Measurements from ENCODE around the gene AK2. TPM values are rescaled to one million over a fixed set of nuclear protein-coding genes. Genes with fewer than 3 reads are reported as not detected.

Gene AK2
- total RNA-seq, 1 experiment from 2014 or later = 159 TPM

- H3K27me3 Mint-ChIP-seq (ENCODE audit: low read depth) = peaks cover 34% of the 10 kb centered on the region
- no peak within 1 kb of the TSS for H4K5ac ChIP-seq (ENCODE audit: insufficient read length, low read depth, low read length)
Measured at GRCh38 chr1:32964461-32965250, 72.0 kb downstream of the AK2 start, which contains the start of gene RNF19B. Gene RNF19B, minus strand, starts transcription at chr1:32964809. Its CDS starts 124 bp downstream, at chr1:32964685.

More at GRCh38 chr1:32964461-32965250, 72.0 kb downstream of the AK2 start, which contains the start of gene RNF19B:
- H3K4me2 ChIP-seq (ENCODE audit: insufficient read depth, insufficient read length, low read length) = peak within 1 kb of the TSS; percentile 76
- H2BK5ac ChIP-seq (ENCODE audit: insufficient read length, low read length) = no peak within 1 kb of the TSS
- no peak within 1 kb of the TSS for H3K23ac ChIP-seq (ENCODE audit: insufficient read length, low read depth, low read length)
- peak within 1 kb of the TSS in 1 of 3 experiments; percentile 88; a peak in 1 of 7 replicates for H3K27ac Mint-ChIP-seq
- no peaks in the 10 kb centered on the region for H4K20me1 ChIP-seq (ENCODE audit: control insufficient read depth, insufficient read depth, insufficient read length)
- H3K14ac ChIP-seq (ENCODE audit: insufficient read depth, low read length) = peak within 1 kb of the TSS; percentile 77; the same call in 1 of the 2 replicates
- H2BK15ac ChIP-seq (ENCODE audit: low read depth, low read length) = no peak within 1 kb of the TSS
- H3K36me3 Mint-ChIP-seq (ENCODE audit: insufficient read depth in 1 of 3, low read depth in 3 of 3) = no peaks in the 10 kb centered on the region
- H4K91ac ChIP-seq (ENCODE audit: insufficient read length, low read depth, low read length) = no peak within 1 kb of the TSS
- no peaks in the 10 kb centered on the region for H3K9me3 ChIP-seq (ENCODE audit: control insufficient read depth, low read depth, low read length)
- TF ChIP-seq CTCF (conservative IDR thresholded peaks at IDR 0.05) = no peak
- H3K9ac ChIP-seq (ENCODE audit: extremely low read depth, insufficient read length, low read length) = peak within 1 kb of the TSS; percentile 63
- no CpG with 5 or more reads among the region's 83 CpGs for WGBS (ENCODE audit: extremely low coverage, insufficient read length, low lambda C conversion rate)
- no peak within 1 kb of the TSS for H2BK20ac ChIP-seq (ENCODE audit: low read depth, low read length, poor library complexity, severe bottlenecking)
- no peak within 1 kb of the TSS for H3K27ac ChIP-seq (ENCODE audit: insufficient read length, low read depth, low read length)
- peaks cover 18 to 20% of the 10 kb centered on the region in 2 experiments for H3K4me1 Mint-ChIP-seq
- H3K4ac ChIP-seq (ENCODE audit: low read depth, low read length) = no peak within 1 kb of the TSS
- H3K18ac ChIP-seq (ENCODE audit: insufficient read length, low read depth, low read length) = no peak within 1 kb of the TSS
- no peaks in the 10 kb centered on the region for H3K23me2 ChIP-seq (ENCODE audit: insufficient read length, low read depth, low read length, poor library complexity, severe bottlenecking)
- no peaks in the 10 kb centered on the region for H3K27me3 ChIP-seq (ENCODE audit: insufficient read depth, low read length)
- H3K4me3 Mint-ChIP-seq = peak within 1 kb of the TSS; percentile 77 to 88
- no peak within 1 kb of the TSS for H4K8ac ChIP-seq (replicated peaks; ENCODE audit: insufficient read length, low read depth, low read length)
- no peak within 1 kb of the TSS for H2BK120ac ChIP-seq (ENCODE audit: low read depth, low read length, poor library complexity, severe bottlenecking)
- H2AK5ac ChIP-seq (ENCODE audit: insufficient read length, low read length) = no peak within 1 kb of the TSS
- H2BK12ac ChIP-seq (ENCODE audit: insufficient read length, low read depth, low read length) = no peak within 1 kb of the TSS
- H3K9me3 Mint-ChIP-seq = 0 out of 5 replicates have a peak, but pooled peaks cover 0 to 2% of the 10 kb centered on the region in 2 experiments
- no peaks in the 10 kb centered on the region; the same call in 1 of the 2 replicates for H3K79me2 ChIP-seq (ENCODE audit: insufficient read depth, low read length)
- H3K4me1 ChIP-seq (ENCODE audit: insufficient read depth, low read length) = 0 out of 2 replicates have a peak, but pooled peaks cover 4% of the 10 kb centered on the region
- no peak within 1 kb of the TSS for H3K56ac ChIP-seq (ENCODE audit: insufficient read length, low read depth, low read length)
- no peaks in the 10 kb centered on the region for H3K79me1 ChIP-seq (ENCODE audit: insufficient read depth, low read depth, low read length, poor library complexity, severe bottlenecking)
- H3T11ph ChIP-seq (ENCODE audit: low read length) = no peak within 1 kb of the TSS
- DNase-seq = peak; percentile 97
- no peak within 1 kb of the TSS for H2AFZ ChIP-seq (ENCODE audit: low read length)
